KOPT-K1 (cell line): ENCODE results near the gene DERL3.

Experiments
- H3K27ac ChIP-seq: fragments of 200-600 bp; sonication (generic); 2 replicates; pipeline ENCODE4 v1.5.1; 2016; ENCODE audit warnings: antibody characterized with exemption, mild to moderate bottlenecking, low read depth, low read length; ENCODE audit not compliant: poor library complexity, severe bottlenecking
- H3K36me3 ChIP-seq: fragments of 200-600 bp; sonication (generic); 2 replicates; pipeline ENCODE4 v1.5.1; 2017; ENCODE audit warnings: antibody characterized with exemption, mild to moderate bottlenecking, low read length, moderate library complexity; ENCODE audit not compliant: insufficient read depth
- H3K9me3 ChIP-seq: fragments of 200-600 bp; sonication (generic); 2 replicates; pipeline ENCODE4 v1.5.1; 2017; ENCODE audit warnings: antibody characterized with exemption, low read length, mild to moderate bottlenecking; ENCODE audit not compliant: insufficient read depth, poor library complexity, severe bottlenecking

DERL3 gene

GRCh38 chr22:23828800-23829680, 9.8 kb downstream of the DERL3 start:
- Histone ChIP-seq H3K9me3 (no peaks in the 10 kb centered on the region), H3K27ac (no peak overlapping the region), H3K36me3 (peaks cover 100% of the 10 kb centered on the region)

- no peaks in the 10 kb centered on the region for H3K9me3 ChIP-seq
- H3K36me3 ChIP-seq: peaks cover 100% of the 10 kb centered on the region
- no peak overlapping the region for H3K27ac ChIP-seq
Observed at GRCh38 chr22:23827351-23827995, 11.3 kb downstream of the DERL3 start.

GRCh38 chr22:23826510-23827350, 12.1 kb downstream of the DERL3 start:
- H3K36me3 ChIP-seq: peaks cover 100% of the 10 kb centered on the region

GRCh38 chr22:23825246-23825905, 13.4 kb downstream of the DERL3 start:
- H3K36me3 ChIP-seq: peaks cover 100% of the 10 kb centered on the region
- no peaks in the 10 kb centered on the region for H3K9me3 ChIP-seq
- peak overlapping the region; percentile 45 for H3K27ac ChIP-seq

More at GRCh38 chr22:23826510-23827350, 12.1 kb downstream of the DERL3 start:
- H3K27ac ChIP-seq: no peak overlapping the region
- no peaks in the 10 kb centered on the region for H3K9me3 ChIP-seq

- Histone ChIP-seq H3K27ac (no peak overlapping the region), H3K9me3 (no peaks in the 10 kb centered on the region), H3K36me3 (peaks cover 100% of the 10 kb centered on the region)
Observed at GRCh38 chr22:23824476-23825245, 14.1 kb downstream of the DERL3 start.

- H3K9me3 ChIP-seq: no peaks in the 10 kb centered on the region
- H3K36me3 ChIP-seq: peaks cover 100% of the 10 kb centered on the region
- H3K27ac ChIP-seq: no peak overlapping the region
Observed at GRCh38 chr22:23823331-23823791, 15.4 kb downstream of the DERL3 start.

GRCh38 chr22:23822101-23822671, 16.6 kb downstream of the DERL3 start:
- Histone ChIP-seq H3K36me3 (peaks cover 100% of the 10 kb centered on the region), H3K27ac (no peak overlapping the region), H3K9me3 (no peaks in the 10 kb centered on the region)

GRCh38 chr22:23820748-23821211, 18.0 kb downstream of the DERL3 start:
- Histone ChIP-seq H3K36me3 (peaks cover 100% of the 10 kb centered on the region), H3K9me3 (no peaks in the 10 kb centered on the region), H3K27ac (peak overlapping the region; percentile 55)

GRCh38 chr22:23818541-23818940, 20.3 kb downstream of the DERL3 start:
- Histone ChIP-seq H3K36me3 (peaks cover 97% of the 10 kb centered on the region), H3K9me3 (no peaks in the 10 kb centered on the region), H3K27ac (no peak overlapping the region)

- Histone ChIP-seq H3K27ac (no peak overlapping the region), H3K9me3 (no peaks in the 10 kb centered on the region), H3K36me3 (peaks cover 97% of the 10 kb centered on the region)
Observed at GRCh38 chr22:23817146-23817545, 21.7 kb downstream of the DERL3 start.

GRCh38 chr22:23816156-23816976, 22.4 kb downstream of the DERL3 start:
- Histone ChIP-seq H3K36me3 (peaks cover 97% of the 10 kb centered on the region), H3K9me3 (no peaks in the 10 kb centered on the region), H3K27ac (no peak overlapping the region)

- Histone ChIP-seq H3K36me3 (peaks cover 97% of the 10 kb centered on the region), H3K27ac (no peak overlapping the region), H3K9me3 (no peaks in the 10 kb centered on the region)
Observed at GRCh38 chr22:23815541-23816155, 23.2 kb downstream of the DERL3 start.
